8988T (cell line): ENCODE results near the gene RTN4IP1.
"Not testable (repeated sequence)": the region's sequence is repeated elsewhere in the genome, so short reads cannot be mapped to it uniquely, and the experiment has no call there.

Source experiments
- DNase-seq: peaks from one replicate; pipeline ENCODE4 v3.0.0; 2011

RTN4IP1 gene

DNA sequence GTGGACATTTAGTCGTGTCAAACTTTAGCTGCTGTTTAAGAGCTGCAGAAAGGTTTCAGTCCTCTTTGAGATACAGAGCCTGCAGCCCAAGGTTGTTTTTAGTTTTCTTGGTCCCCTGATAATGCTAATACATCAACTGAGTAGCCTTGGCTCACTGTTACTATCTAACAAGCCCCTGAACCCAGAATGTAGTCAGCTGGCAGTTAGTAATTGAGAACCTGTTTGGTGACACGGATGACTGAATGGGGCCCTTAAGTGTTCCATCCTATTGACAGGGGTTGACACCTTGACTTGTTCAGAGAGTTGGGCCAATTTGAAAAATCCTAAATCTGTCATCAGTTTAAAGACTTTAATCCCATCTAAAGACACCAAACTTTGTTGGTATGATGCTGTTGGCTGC is 2.8 kb downstream of the RTN4IP1 start:
- no peak for DNase-seq

DNA sequence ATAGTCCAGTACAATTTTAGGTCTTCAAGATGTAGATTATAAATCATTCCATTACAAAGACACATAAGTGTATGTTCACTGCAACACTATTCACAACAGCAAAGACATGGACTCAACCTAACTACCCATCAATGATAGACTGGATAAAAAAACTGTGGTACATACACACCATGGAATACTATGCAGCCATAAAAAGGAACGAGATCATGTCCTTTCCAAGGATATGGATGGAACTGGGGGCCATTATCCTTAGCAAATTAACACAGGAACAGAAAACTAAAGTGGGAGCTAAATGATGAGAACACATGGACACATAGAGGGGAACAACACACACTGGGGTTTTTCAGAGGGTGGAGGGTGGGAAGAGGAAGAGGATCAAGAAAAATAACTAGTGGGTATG is 6.3 kb downstream of the RTN4IP1 start:
- DNase-seq: no peak

DNA sequence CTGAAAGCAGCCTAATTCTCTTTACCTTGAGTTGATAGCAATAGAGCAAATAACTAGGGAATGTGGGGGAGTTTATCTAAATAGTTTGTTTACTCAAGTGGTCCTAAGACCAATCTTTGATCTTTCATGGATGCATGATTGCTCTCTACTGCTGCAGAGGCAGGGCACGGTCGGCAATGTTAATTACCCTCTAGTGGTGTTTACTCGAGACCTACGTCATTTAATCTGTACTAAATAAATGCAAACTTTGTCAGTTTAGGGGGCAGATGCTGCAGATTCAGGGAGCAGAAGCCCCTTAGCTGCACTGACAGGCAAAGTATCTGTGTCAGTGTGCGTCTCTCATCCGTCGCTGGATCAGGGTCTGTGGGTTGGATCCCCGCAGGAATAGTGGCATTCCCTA is 6.9 kb downstream of the RTN4IP1 start:
- DNase-seq: no peak

DNA sequence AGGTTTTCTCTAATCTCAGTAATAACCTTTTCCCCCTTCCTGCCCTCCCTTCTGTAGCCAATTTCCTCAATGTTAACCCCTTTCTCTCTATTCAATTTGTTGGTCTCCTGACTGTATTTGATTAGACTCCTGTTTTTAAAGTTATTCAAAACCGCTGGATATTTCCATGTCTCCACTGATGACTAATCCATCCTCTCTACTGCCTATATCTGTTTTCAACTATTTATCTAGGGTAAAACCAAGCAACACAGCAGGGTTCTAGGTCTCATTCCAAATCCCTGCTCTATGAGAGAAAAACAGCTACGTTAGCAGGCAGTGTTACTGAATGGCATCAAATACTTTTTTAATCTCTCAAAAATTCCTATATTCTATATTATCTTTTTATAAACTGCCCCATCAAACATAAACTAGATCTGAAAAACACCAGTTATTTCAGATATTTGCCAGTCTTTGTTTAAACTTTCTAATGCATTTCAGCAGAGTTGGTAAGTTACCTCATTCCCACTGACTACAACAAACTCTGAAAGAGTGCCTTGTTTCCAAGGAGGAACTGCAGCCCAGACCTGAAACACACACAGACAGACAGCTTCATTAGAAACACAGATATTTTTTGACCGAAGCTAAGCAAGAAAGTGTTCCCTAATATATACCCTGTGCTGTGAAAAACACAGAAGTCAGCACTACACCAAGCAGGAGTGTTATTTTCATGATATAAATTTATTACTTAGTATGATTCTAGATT is 8.2 kb downstream of the RTN4IP1 start:
- DNase-seq: no peak

DNA sequence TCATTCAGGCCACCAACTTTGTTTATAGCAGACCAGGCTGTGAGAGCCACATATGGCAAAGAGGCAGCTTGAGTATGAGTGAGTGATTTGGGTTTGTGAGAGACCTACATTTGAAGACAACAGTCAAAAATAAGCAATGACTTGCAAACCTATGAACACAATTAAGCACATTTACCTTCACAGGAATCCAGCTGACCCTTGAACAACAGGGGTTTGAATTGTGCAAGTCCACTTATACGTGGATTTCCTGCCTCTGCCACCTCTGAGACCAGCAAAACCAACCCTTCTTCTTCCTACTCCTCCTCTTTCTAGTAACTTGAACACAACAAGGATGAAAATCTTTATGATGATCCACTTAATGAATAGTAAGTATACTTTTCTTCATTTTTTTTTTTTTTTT is 10.1 kb downstream of the RTN4IP1 start:
- no peak for DNase-seq

DNA sequence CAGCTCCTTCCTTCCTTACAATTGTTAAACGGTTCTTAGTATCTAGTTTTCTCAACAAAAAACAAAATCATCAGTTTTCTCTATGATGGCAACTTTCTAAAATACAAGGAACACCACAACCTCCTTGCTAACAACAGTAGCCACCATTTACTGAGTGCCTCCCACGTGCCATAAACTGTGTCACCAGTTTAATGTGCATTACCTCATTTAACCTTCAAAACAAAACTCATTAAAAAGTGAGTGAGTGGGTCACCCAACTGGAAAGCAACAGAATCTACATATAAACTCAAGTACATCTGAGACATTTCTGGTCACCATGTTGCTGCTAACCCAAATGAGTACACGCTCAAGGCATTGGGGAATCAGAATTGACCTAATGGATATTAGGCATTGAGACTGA is 11.0 kb downstream of the RTN4IP1 start:
- DNase-seq: no peak

DNA sequence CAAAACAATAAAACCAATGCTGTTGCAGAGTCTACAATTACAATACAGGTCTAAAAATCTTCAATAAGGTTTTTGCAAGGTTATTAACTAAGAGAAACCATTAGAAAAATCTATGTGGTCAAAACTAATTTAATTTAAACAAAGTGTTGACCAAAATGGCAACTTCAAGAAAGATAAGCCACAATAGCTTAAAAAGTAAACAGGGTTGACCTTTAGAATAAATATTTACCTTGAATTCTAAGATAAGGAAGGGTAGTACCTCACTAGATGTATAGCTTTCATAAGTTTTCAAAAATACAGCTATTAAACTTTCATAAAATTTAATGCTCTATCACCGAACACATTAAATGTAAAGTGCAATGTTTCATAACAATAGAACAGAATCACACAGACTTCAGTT is 11.4 kb downstream of the RTN4IP1 start:
- DNase-seq: no peak

DNA sequence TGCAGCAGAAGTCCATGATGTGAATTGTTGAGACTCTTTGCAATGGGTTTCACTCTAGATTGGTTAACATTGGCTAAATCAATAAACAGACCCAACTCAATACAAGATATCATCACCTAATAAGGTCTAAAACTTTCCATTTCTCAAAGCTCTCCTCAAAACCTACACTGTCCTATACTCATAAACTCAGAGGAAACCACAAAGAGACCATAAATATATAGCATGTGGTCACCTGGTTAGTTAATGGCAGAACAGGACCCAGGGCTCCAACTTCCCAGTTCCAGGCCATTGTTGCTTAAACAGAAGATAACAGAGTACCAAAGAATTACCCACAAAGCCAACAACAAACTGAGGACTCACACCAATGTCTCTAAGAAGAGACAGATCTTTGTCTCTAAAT is 12.0 kb downstream of the RTN4IP1 start:
- no peak for DNase-seq

DNA sequence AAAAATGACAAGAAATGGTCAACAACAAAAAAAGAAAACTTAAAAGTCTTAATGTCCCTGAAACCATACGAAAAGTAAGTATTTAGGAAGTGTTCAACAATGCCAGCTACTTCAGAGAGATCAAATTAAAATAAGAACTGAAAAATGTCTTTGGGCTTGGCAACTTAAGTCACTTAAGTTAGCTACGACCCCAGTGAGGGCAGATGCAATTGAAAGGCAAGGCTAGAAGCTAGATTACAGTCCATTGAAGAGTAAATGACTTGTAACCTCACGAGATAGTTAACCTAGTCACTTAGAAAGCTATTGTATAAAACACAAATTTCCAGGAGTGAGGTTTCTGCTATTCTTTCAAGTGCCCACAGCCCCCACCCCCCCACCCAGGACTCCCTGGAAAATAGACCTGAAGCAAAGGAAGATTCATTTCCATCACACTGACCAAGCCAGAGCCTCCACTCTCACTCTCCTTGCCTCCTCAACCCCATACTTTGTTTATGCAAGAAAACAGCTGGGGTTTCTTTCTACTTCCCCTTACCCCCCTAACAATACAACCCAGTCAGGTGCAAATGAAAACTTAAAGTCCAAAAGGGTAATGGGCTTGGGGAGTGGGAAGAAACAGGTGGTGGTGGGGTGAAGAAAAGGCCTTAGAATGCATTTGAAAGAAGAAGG is 14.6 kb downstream of the RTN4IP1 start:
- no peak for DNase-seq

DNA sequence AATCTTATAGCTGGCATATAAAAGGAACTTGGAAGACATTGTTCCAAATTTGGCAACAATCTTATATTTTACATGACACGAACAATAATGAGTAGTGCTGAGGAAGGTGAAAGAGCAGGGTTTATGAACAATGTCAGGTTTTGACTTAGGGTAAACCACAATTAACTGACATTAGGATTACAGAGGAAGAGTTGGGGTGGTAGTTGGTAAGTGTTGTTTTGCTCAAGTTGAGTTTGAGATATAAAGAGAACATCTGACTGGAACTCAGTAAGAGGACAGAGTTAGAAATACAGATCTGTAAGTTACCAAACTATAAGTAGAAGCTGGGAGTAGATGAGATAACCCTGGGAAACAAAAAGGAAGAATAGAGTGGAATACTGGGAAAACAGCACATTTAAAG is 15.1 kb downstream of the RTN4IP1 start:
- no peak for DNase-seq

DNA sequence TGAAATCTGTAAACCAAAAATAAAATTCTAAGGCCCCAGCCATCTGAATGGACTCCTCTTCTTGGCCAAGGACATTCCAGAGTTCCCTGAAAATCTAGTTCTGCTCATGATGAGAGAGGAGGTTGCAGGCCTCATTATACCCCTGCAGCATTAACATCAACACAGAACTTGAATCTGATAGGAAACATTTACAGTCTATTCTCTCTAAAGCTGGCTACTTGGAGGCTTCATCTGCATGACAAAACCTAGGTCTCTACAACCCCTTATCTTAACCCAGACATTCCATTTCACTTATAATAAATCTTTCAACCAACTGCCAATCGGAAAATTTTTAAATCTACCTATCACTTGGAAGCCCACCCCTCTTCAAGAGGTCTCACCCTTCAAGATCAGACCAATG is 15.7 kb downstream of the RTN4IP1 start:
- DNase-seq: no peak

DNA sequence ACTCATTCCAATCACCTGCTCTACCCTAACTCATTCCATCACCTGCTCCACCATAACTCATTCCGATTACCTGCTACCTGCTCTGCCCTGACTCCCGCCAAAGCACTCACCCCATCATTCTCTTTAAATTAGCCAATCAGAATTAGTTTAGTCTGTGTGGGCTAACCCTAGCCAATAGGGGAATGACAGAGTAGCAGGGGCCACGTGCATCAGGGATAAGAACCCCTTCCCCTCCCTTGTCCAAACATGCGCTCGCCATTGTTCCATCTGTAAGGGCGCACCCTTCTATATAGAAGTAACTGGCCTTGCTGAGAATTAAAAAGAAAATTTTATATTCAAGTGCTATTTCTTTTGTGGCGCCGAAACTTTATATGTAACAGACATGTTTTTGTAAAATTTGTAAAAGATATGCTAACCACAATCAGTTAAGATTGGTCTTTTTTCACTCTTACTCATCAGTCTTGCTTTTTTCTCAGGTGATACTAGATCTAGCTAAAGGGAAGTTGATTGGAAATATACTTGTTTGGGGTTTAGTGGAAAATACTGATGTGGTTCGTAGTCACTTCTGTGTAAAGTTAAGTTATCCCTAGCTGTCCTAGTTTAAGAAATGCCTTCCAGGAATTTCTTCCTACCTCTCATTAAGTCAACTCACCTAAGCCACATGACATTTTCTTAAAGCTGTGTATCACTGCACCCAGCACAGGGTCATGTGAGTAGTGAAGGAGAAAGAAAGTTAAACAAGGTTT is 16.5 kb downstream of the RTN4IP1 start:
- DNase-seq: no peak

DNA sequence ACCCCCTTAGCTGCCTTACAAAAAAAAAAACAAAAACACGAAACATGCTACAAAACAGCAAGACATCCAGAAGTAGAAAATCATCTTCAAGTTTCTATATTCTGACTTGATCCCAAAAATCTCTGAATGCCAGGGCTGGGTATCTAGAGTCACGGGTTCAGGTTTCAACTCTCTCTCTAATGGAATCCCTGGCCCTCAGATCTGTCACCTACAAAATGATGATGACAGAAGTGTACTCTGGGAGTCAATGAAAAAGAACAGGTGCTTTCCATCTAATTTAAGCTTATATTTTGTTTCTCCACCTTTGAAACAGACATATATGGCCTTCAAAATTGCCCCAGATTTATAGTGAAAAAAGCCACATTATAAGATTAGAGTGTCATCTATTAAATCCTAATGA is 18.3 kb downstream of the RTN4IP1 start:
- DNase-seq: no peak

DNA sequence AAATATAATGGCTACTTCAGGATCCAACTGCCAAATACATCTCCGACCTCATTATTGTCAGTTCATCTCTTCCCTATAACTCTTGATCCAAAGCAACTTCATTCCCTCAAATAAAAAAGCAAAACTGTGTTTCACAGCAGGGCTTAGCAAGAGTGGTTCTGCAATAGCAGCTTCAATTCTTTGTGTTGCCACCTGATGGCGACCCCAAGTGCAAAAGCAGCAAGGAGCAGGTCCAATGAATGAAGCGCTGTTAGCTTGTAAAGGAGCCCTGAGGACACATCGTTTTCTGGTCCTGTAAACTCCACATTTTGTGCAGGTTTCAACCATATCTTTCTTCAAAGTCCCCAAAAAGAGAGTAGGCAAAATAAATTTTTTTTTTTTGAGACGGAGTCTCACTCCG is 19.6 kb downstream of the RTN4IP1 start:
- no peak for DNase-seq

DNA sequence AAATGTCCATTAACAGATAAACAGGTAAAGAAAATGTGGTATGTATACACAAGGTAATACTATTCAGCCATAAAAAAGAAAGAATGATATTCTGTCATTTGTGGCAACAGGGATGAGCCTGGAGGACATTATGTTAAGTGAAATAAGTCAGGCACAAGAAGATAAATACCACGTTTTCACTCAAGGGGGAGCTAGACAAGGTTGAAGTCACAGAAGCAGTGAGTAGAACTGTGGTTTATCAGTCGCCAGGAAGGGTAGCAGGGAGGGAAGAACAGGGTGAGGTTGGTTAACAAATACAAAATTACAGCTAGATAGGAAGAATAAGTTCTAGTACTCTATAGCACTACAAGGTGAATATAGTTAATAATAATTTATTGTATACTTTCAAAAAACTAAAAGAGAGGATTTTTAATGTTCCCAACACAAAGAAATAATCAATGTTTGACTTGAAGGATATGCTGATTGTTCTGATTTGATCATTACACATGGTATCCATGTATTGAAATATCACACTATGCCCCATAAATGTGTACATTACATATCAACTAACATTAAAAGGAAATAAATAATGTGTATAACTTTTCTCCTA is 21.1 kb downstream of the RTN4IP1 start:
- DNase-seq: no peak

DNA sequence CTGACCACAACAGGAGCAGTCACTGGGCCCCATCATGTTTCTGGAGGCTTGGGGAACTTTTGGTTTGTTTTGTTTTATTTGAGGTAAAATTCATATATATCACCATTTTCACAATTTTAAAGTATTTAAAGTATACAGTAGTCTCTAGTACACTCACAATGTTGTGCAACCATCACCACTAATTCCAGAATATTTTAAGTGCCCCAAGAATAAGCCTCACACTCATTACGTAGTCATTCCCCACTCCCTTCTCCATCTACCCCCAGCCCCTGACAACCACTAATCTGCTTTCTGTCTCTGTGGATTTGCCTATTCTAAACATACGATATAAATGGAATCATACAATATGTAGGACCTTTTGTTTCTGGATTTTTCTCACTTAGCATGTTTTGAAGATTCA is 29.0 kb downstream of the RTN4IP1 start:
- no peak for DNase-seq

DNA sequence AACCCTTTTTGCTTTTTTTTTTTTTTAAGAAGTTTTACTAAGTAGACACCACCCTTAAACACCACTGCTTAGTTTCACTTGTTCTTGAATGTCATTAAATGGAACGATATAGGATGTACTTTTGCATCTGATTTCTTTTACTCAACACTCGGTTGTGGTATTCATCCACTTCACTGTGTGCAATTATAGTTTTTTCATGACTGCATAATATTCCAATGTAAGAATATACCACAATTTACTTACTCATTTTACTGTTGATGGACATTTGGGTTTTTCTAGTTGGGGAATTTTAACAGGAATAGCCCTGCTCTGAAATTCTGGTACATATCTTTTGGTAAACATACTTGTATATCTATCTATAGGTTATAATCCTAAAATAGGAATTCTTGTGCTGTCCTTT is 29.9 kb downstream of the RTN4IP1 start:
- DNase-seq: no peak

DNA sequence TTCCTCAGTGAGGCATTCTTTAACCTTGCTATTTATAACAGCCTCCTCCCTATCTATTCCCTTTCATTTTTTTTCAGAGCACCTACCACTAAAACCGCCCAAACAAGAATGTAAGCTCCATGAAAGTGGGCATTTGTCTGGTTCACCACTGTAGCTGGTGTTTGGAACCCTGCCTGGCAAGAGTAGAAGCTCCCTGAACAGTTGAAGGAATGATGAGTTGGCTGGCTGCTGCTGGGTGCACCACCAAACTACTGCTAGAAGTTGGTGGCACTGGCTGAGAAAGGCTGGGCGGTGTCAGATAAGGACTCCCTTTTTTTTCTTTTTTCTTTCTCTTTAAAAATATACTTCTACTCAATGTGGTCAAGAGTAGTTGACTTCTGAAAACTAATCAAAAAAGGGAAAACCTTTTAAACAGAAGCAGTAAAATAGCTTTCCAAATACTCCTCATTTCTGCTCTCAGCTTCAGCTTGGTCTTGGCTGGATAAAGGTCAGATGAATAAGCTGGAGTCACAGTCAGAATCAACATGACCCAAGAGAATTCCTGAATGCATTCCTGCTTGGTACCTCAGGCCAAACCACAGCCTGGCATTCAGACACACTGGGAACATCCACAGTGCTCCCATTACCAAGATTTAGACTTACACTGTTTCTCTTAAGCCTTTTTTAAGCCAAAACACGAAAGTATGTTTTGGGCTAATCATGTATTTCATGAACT is 38.0 kb downstream of the RTN4IP1 start:
- DNase-seq: no peak

DNA sequence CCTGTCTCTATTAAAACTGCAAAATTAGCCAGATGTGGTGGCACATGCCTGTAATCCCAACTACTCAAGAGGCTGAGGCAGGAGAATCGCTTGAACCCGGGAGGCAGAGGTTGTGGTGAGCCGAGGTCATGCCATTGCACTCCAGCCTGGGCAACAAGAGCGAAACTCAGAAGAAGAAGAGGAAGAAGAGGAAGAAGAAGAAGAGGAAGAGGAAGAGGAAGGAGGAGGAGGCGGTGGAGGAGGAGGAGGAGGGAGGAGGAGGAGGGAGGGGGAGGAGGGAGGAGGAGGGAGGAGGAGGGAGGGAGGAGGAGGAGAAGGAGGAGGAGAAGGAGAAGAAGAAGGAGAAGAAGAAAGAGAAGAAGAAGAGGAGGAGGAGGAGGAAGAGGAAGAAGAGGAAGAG is 40.4 kb downstream of the RTN4IP1 start:
- not testable (repeated sequence) for DNase-seq

DNA sequence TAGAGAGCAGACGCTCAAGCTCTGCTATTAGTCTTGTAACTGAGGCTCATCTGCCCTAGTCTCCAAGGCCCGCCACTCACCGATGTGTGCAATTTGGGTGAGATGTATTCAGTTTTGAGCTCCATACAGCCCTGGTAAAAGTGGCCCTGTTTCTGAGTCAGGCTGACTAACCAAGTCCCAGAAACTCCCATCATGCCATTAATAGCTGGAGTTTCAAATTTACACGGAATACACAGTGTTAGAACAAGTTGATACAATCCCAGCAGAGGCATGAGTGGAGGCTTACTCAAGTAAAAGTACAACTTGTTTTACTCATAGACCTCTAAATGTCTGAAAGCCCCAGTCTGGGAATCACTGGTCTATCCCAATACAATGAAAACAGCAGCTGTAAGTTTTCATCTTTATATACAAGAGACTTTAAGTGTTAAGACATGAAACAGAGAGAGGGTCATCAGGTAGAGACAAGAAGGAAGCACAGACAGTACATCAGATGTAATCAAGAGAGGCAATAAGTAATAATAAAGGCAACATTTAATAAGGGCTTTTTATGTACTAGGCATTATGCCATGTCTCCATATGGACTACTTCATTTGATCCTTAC is 42.4 kb downstream of the RTN4IP1 start:
- DNase-seq: no peak

DNA sequence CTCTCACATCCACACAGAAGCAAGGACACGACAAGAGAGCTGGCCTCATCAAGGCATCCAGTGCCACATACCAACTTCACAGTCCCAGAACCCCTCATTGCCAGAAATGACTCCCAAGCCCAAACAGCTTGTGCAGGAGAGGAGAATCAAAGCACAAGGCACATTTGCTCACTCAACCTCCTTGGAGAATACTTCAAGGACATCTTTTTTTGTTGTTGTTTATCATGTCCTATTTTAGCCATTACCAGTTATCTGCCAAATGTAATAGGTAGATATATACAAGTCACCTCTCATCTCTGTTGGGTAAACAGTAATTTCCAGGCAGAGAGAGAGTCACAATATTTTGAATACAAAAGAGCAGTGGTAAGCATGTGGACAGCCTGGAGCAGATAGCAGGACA is 47.8 kb downstream of the RTN4IP1 start:
- no peak for DNase-seq

DNA sequence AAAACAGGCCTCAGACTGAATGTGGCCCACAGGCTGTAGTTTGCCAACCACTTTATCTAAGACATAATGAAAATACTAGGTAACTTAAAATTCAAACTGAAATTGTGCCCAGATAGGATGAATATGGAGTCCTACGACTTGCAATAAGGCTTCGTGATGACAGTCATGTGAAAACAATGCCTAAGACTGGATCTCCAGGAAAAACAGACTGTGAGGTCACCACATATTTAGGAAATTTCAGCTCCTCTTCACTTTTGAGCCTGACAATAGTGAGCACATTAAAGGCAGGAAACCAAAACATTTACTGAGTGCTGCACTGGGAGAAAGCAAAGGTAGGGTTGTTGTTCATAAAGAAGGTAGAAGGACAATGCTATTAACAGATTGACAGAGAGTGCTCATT is 50.0 kb downstream of the RTN4IP1 start:
- DNase-seq: no peak
